Tibial nerve (tissue), 4 donors: ENCODE data around the gene NOB1. TPM values are rescaled to one million over a fixed set of nuclear protein-coding genes. Genes with fewer than 3 reads are reported as not detected.

ENCODE experiments used
- DNase-seq, 2 donors: peaks; one replicate each; pipeline ENCODE4 v3.0.0-alpha.2; 2019; ENCODE audit warnings: low spot score in 2 of 2
- H3K27ac ChIP-seq, 4 donors: fragments of 200-600 bp; sonication (generic) in 3 of 4; one replicate each; pipeline ENCODE4 v1.5.1; 2017 to 2019; ENCODE audit warnings: mild to moderate bottlenecking in 1 of 4
- H3K27me3 ChIP-seq, 2 donors: fragments of 200-600 bp; sonication (generic) in 1 of 2; one replicate each; pipeline versions ENCODE4 v1.5.1 to v1.6.0; 2017 to 2019
- H3K36me3 ChIP-seq, 3 donors: fragments of 200-600 bp; sonication (generic); one replicate each; pipeline ENCODE4 v1.5.1; 2018 to 2019
- H3K4me1 ChIP-seq, 4 donors: fragments of 200-600 bp; sonication (generic) in 3 of 4; one replicate each; pipeline ENCODE4 v1.5.1; 2017 to 2019
- H3K4me3 ChIP-seq, 4 donors: fragments of 200-600 bp; sonication (generic) in 3 of 4; one replicate each; pipeline ENCODE4 v1.5.1; 2017 to 2019; ENCODE audit warnings: mild to moderate bottlenecking in 1 of 4, moderate library complexity in 1 of 4
- H3K9me3 ChIP-seq, 4 donors: fragments of 200-600 bp; sonication (generic) in 3 of 4; one replicate each; pipeline ENCODE4 v1.5.1; 2017 to 2019
- EP300 ChIP-seq, 2 donors: sonication (generic); formaldehyde crosslinking; IDR thresholded peaks; one replicate each; pipeline ENCODE4 v1.6.1; 2017; ENCODE audit warnings: antibody characterized with exemption in 2 of 2, mild to moderate bottlenecking in 1 of 2
- POLR2A ChIP-seq, 2 donors: fragments of 450-650 bp; IDR thresholded peaks; one replicate each; pipeline ENCODE4 v1.6.1; 2017; ENCODE audit warnings: antibody characterized with exemption in 2 of 2, mild to moderate bottlenecking in 2 of 2, moderate library complexity in 2 of 2
- WGBS, 2 donors: methylation state at CpG; one replicate each; pipeline ENCODE4 v1.1.5; 2018; 5-methylcytosine and 5-hydroxymethylcytosine counted together
- total RNA-seq, 4 donors: library from RNA; depleted of rRNA; stranded (reverse); fragments of >200 nt; gene quantifications; one replicate each; pipeline ENCODE4 v1.1.0, GENCODE V29; 2016
- TF ChIP-seq, protein P1 (sequence below), 5 experiments: fragments of 200-600 bp in 3 of 5; fragments of 450-650 bp in 2 of 5; sonication (generic) in 3 of 5; IDR thresholded peaks; one replicate each; pipeline ENCODE4 v1.5.1; 2016 to 2019; ENCODE audit warnings: antibody characterized with exemption in 5 of 5, mild to moderate bottlenecking in 3 of 5, moderate library complexity in 2 of 5

Gene NOB1
- total RNA-seq, 4 donors from 2014 or later = 23.2 to 42.3 (median 38.1) TPM

DNA sequence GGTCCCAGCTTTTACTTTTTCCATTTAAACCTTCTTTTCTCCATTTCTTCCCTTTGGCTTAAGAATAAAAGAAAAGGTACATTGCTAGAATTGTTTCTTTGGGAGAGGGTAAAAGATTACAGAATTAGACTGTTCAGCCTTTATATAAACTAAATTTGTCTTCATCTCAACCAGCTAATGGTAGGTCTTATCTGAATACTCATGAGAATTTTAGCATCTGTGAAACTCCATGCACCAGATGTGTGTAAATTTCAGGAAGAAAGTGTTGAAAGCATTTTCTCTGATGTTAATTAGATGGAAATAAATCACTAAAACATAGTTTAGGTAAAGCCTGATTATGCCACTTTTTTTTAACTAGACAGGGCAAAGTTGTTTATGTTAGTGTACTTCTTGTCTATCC lies 53.3 kb downstream of the NOB1 start:
- no peak for DNase-seq
- Histone ChIP-seq H3K9me3 (no peaks in the 10 kb centered on the region), H3K36me3 (peaks cover 0 to 10% (median 0%) of the 10 kb centered on the region in 3 donors), H3K27me3 (no peaks in the 10 kb centered on the region), H3K4me1 (peaks cover 0 to 9% (median 0%) of the 10 kb centered on the region in 4 donors), H3K27ac (no peak overlapping the region), H3K4me3 (no peak overlapping the region)
- TF ChIP-seq, protein P1, sequence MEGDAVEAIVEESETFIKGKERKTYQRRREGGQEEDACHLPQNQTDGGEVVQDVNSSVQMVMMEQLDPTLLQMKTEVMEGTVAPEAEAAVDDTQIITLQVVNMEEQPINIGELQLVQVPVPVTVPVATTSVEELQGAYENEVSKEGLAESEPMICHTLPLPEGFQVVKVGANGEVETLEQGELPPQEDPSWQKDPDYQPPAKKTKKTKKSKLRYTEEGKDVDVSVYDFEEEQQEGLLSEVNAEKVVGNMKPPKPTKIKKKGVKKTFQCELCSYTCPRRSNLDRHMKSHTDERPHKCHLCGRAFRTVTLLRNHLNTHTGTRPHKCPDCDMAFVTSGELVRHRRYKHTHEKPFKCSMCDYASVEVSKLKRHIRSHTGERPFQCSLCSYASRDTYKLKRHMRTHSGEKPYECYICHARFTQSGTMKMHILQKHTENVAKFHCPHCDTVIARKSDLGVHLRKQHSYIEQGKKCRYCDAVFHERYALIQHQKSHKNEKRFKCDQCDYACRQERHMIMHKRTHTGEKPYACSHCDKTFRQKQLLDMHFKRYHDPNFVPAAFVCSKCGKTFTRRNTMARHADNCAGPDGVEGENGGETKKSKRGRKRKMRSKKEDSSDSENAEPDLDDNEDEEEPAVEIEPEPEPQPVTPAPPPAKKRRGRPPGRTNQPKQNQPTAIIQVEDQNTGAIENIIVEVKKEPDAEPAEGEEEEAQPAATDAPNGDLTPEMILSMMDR (IDR thresholded peaks at IDR 0.05) = no peak

DNA sequence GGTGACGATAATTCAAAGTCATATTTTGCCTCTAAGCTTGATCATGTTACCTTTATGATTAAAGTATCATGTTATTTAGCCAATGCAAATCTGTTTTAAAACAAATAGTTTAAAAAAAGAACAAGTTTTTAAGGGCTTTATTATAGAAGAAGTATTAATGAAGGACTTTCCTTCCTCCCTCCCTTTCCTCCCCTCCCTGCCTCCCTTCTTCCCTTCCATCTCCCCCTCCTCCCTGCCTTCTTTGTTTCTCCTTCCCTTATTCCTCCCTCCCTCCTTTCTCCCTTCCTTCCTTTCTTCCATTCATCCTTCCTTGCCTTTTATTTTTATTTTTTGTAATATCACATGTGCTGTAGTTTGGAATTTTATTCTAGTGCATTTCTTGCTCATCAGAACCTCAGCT lies 54.8 kb downstream of the NOB1 start:
- 89 to 98% methylated on average over 1 of the region's 1 CpG for WGBS, 2 donors
- TF ChIP-seq, protein P1 (IDR thresholded peaks at IDR 0.05) = no peak
- TF ChIP-seq POLR2A (IDR thresholded peaks at IDR 0.05) (no peak), EP300 (IDR thresholded peaks at IDR 0.05) (no peak)

DNA sequence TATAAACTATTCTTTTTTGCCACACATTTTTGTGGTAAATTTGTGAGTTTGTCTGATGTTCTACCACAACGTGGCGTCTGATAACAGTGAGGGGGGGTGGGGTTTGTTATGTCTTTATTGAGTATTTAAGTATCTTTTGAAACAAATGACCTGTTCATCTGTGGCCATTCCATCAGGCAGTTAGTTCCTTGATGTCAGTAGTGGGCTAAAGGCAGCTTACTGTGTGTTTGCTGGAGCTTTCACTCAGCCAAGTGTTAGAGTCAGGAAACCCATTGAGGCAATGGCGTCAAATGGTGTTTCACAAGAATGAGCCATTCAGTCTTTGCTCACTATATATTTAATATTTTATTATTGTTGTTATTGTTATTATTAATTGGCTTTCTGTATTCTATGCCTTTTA lies 56.3 kb downstream of the NOB1 start:
- no peak for DNase-seq
- TF ChIP-seq, protein P1 (IDR thresholded peaks at IDR 0.05) = no peak
- TF ChIP-seq POLR2A (IDR thresholded peaks at IDR 0.05) (no peak), EP300 (IDR thresholded peaks at IDR 0.05) (no peak)
- H3K4me1 ChIP-seq = peaks cover 0 to 5% (median 0%) of the 10 kb centered on the region in 4 donors
- WGBS, 2 donors = 82 to 85% methylated on average over 3 of the region's 3 CpGs
- H3K4me3 ChIP-seq = no peak overlapping the region
- H3K9me3 ChIP-seq = no peaks in the 10 kb centered on the region
- peaks cover 0 to 41% (median 3%) of the 10 kb centered on the region in 3 donors for H3K36me3 ChIP-seq
- H3K27ac ChIP-seq = no peak overlapping the region
- no peaks in the 10 kb centered on the region for H3K27me3 ChIP-seq

More for the DNA sequence above, 54.8 kb downstream of the NOB1 start:
- peaks cover 0 to 25% (median 0%) of the 10 kb centered on the region in 3 donors for H3K36me3 ChIP-seq
- no peak overlapping the region for H3K4me3 ChIP-seq
- H3K9me3 ChIP-seq = no peaks in the 10 kb centered on the region
- no peak overlapping the region for H3K27ac ChIP-seq
- DNase-seq = no peak
- H3K27me3 ChIP-seq = no peaks in the 10 kb centered on the region
- peaks cover 0 to 5% (median 0%) of the 10 kb centered on the region in 4 donors for H3K4me1 ChIP-seq

DNA sequence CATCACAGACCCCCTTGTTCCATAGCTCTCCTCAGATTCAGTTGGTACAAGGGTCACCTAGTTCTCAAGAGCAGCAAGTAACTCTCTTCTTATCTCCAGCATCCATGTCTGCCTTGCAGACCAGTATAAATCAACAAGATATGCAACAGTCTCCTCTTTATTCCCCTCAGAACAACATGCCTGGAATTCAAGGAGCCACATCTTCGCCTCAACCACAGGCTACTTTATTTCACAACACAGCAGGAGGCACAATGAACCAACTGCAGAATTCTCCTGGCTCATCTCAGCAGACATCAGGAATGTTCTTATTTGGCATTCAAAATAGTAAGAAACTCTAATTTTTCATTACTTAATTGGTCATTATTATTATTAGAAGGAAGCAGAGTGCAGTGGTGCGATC lies 60.8 kb downstream of the NOB1 start:
- no peak for DNase-seq
- no peaks in the 10 kb centered on the region for H3K4me1 ChIP-seq
- TF ChIP-seq, protein P1 (IDR thresholded peaks at IDR 0.05) = no peak
- TF ChIP-seq EP300 (IDR thresholded peaks at IDR 0.05) (no peak), POLR2A (IDR thresholded peaks at IDR 0.05) (no peak)
- no peaks in the 10 kb centered on the region for H3K9me3 ChIP-seq
- WGBS, 2 donors = 91 to 98% methylated on average over 2 of the region's 2 CpGs
- H3K4me3 ChIP-seq = no peak overlapping the region
- no peak overlapping the region for H3K27ac ChIP-seq
- no peaks in the 10 kb centered on the region for H3K27me3 ChIP-seq
- H3K36me3 ChIP-seq = peaks cover 0 to 80% (median 7%) of the 10 kb centered on the region in 3 donors

DNA sequence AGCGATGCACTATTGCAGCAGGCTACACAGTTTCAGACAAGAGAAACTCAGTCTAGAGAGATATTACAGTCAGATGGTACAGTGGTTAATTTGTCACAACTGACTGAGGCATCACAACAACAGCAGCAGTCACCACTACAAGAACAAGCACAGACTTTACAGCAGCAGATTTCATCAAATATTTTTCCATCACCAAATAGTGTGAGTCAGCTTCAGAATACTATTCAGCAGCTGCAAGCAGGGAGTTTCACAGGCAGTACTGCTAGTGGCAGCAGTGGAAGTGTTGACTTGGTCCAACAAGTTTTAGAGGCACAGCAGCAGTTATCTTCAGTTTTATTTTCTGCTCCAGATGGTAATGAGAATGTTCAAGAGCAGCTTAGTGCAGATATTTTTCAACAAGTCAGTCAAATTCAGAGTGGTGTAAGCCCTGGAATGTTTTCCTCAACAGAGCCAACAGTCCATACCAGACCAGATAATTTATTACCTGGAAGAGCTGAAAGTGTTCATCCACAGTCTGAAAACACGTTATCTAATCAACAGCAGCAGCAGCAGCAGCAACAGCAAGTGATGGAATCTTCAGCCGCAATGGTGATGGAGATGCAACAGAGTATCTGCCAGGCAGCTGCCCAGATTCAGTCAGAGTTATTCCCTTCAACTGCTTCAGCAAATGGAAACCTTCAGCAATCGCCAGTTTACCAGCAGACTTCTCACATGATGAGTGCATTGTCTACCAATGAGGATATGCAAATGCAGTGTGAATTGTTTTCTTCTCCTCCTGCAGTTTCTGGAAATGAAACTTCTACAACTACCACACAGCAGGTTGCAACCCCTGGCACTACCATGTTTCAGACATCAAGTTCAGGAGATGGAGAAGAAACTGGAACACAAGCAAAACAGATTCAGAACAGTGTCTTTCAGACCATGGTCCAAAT lies 62.5 kb downstream of the NOB1 start:
- Histone ChIP-seq H3K27ac (peak overlapping the region in 1 of 4 donors; percentile 32), H3K36me3 (peaks cover 0 to 83% (median 7%) of the 10 kb centered on the region in 3 donors), H3K27me3 (no peaks in the 10 kb centered on the region), H3K4me1 (no peaks in the 10 kb centered on the region), H3K9me3 (no peaks in the 10 kb centered on the region), H3K4me3 (no peak overlapping the region)
- 83 to 91% methylated on average over 4 of the region's 4 CpGs for WGBS, 2 donors
- DNase-seq = no peak
- TF ChIP-seq, protein P1 (IDR thresholded peaks at IDR 0.05) = no peak
- TF ChIP-seq EP300 (IDR thresholded peaks at IDR 0.05) (no peak), POLR2A (IDR thresholded peaks at IDR 0.05) (no peak)
